Stimulated activated CD4-positive, alpha-beta T cell treated with anti-CD3 and anti-CD28 coated beads, TNF-alpha, amount 100 ng/mL, for 24 hours (primary cell): Measurements from ENCODE around the gene CHMP1B.

Source experiments
- DNase-seq, 3 experiments: peaks; one replicate each; pipeline ENCODE4 v3.0.0-alpha.2; 2020; ENCODE audit warnings: low read depth in 3 of 3

CHMP1B gene

DNA sequence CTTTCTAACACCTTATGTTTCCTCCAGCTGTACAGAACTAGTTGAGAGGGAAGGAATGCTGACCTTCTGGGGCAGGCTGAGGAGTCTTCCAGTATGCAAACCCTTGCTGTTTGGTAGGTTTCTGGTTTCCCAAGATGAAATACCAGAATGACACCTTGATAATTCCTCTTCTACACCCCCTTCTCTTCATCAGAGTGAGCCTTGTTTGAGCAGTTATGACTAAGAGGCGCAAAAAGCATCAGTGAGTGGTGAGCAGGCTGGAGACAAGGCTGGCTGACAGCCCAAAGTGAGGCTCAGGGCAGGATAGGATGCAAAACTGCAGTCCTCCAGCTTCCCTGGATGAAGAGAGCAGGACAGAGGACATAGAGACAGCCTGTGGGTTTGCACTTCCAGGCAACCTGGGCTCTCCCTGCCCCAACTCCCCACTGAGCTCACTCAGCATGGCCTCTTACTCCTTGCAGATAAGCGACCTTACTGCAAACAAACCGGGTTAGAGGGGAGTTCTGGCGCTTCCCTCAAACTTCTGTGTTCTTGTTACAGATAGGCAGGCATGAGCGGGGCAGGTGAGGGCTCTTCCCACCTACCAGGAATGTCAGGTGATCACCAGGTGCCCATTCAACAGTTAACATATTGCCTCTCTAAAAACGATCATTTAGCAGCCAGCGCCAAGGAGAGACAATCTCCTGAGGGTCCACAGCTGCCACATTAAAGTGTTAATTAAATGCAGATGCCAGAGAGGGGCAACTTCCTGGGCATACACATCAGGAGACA, 51.5 kb downstream of the CHMP1B start:
- DNase-seq: no peak
